DOHH2 (cell line): ENCODE results near the gene EIPR1.

ENCODE experiments used
- H3F3A ChIP-seq: fragments of 200-600 bp; sonication (generic), shearing (Covaris generic); 2 replicates; pipeline ENCODE4 v1.6.0; 2016; ENCODE audit warnings: antibody characterized with exemption, mild to moderate bottlenecking; ENCODE audit not compliant: control insufficient read depth, insufficient read depth
- H3K27ac ChIP-seq: fragments of 200-600 bp; sonication (generic); 2 replicates; pipeline ENCODE4 v1.5.1; 2014; ENCODE audit warnings: low read depth, mild to moderate bottlenecking, low read length, moderate library complexity
- H3K27me3 ChIP-seq: fragments of 200-600 bp; sonication (generic); 2 replicates; pipeline ENCODE4 v1.6.1; 2014; ENCODE audit warnings: mild to moderate bottlenecking, low read length, mixed read lengths; ENCODE audit not compliant: control insufficient read depth
- H3K36me3 ChIP-seq: fragments of 200-600 bp; sonication (generic); 2 replicates; pipeline ENCODE4 v1.6.1; 2014; ENCODE audit warnings: mild to moderate bottlenecking, low read length, moderate library complexity, mixed read lengths; ENCODE audit not compliant: control insufficient read depth
- H3K4me1 ChIP-seq: fragments of 200-600 bp; sonication (generic); 2 replicates; pipeline ENCODE4 v1.6.1; 2014; ENCODE audit warnings: mild to moderate bottlenecking, low read length, mixed read lengths; ENCODE audit not compliant: control insufficient read depth
- H3K4me2 ChIP-seq: fragments of 200-600 bp; sonication (generic); 2 replicates; pipeline ENCODE4 v1.6.0; 2014; ENCODE audit warnings: mild to moderate bottlenecking, low read length, moderate library complexity
- H3K4me3 ChIP-seq: fragments of 200-600 bp; sonication (generic); 2 replicates; pipeline ENCODE4 v1.5.1; 2014; ENCODE audit warnings: mild to moderate bottlenecking, low read length, mixed read lengths
- H3K79me2 ChIP-seq: fragments of 200-600 bp; sonication (generic); 2 replicates; pipeline ENCODE4 v1.6.1; 2014; ENCODE audit warnings: mild to moderate bottlenecking, low read length, mixed read lengths; ENCODE audit not compliant: control insufficient read depth
- H3K9me2 ChIP-seq: fragments of 200-600 bp; sonication (generic); replicated peaks from 2 replicates; pipeline ENCODE4 v1.6.1; 2014; ENCODE audit warnings: mild to moderate bottlenecking, low read length, mixed read lengths; ENCODE audit not compliant: control insufficient read depth
- H3K9me3 ChIP-seq: fragments of 200-600 bp; sonication (generic); 2 replicates; pipeline ENCODE4 v1.6.1; 2014; ENCODE audit warnings: antibody characterized with exemption, low read length, mixed read lengths; ENCODE audit not compliant: control insufficient read depth, insufficient read depth
- H4K20me1 ChIP-seq: fragments of 200-600 bp; sonication (generic); 2 replicates; pipeline ENCODE4 v1.6.0; 2014; ENCODE audit warnings: low read depth, mild to moderate bottlenecking, antibody characterized with exemption, low read length, moderate library complexity; ENCODE audit not compliant: control insufficient read depth, insufficient read depth
- CTCF ChIP-seq: fragments of 200-600 bp; sonication (generic); IDR thresholded peaks from one replicate; pipeline ENCODE4 v1.5.1; 2014; ENCODE audit warnings: antibody characterized with exemption, mild to moderate bottlenecking, low read depth, low read length; ENCODE audit not compliant: poor library complexity, severe bottlenecking
- EZH2phosphoT487 ChIP-seq: fragments of 200-600 bp; sonication (generic); IDR thresholded peaks from 2 replicates; pipeline ENCODE4 v1.6.1; 2017; ENCODE audit warnings: borderline replicate concordance, mild to moderate bottlenecking, antibody characterized with exemption, low read length, moderate library complexity, mixed read lengths

The EIPR1 gene

GRCh38 chr2:3162442-3163077 lies 215.1 kb downstream of the EIPR1 start:
- H3K27me3 ChIP-seq, result no peaks in the 10 kb centered on the region
- no peaks in the 10 kb centered on the region for H3K36me3 ChIP-seq
- no peak overlapping the region for H3K4me3 ChIP-seq
- no peaks in the 10 kb centered on the region for H3K9me2 ChIP-seq
- H3K27ac ChIP-seq, result no peak overlapping the region
- H3K79me2 ChIP-seq, result no peaks in the 10 kb centered on the region
- no peaks in the 10 kb centered on the region for H3F3A ChIP-seq
- H3K4me1 ChIP-seq, result no peaks in the 10 kb centered on the region
- H4K20me1 ChIP-seq, result no peaks in the 10 kb centered on the region
- no peaks in the 10 kb centered on the region for H3K9me3 ChIP-seq
- no peak for TF ChIP-seq EZH2phosphoT487
- no peak for TF ChIP-seq CTCF
- no peak overlapping the region for H3K4me2 ChIP-seq

- no peaks in the 10 kb centered on the region for H3K9me3 ChIP-seq
- H3K9me2 ChIP-seq, result no peaks in the 10 kb centered on the region
- no peaks in the 10 kb centered on the region for H3K36me3 ChIP-seq
- no peak overlapping the region for H3K4me3 ChIP-seq
- no peaks in the 10 kb centered on the region for H3K4me1 ChIP-seq
- no peaks in the 10 kb centered on the region for H3F3A ChIP-seq
- H3K4me2 ChIP-seq, result no peak overlapping the region
- no peaks in the 10 kb centered on the region for H3K27me3 ChIP-seq
- no peak for TF ChIP-seq CTCF
- TF ChIP-seq EZH2phosphoT487, result no peak
- H4K20me1 ChIP-seq, result no peaks in the 10 kb centered on the region
- no peaks in the 10 kb centered on the region for H3K79me2 ChIP-seq
- no peak overlapping the region for H3K27ac ChIP-seq
Measured at GRCh38 chr2:3160751-3161330, 216.8 kb downstream of the EIPR1 start.

- H3F3A ChIP-seq, result no peaks in the 10 kb centered on the region
- no peaks in the 10 kb centered on the region for H3K9me2 ChIP-seq
- H3K4me3 ChIP-seq, result no peak overlapping the region
- H3K27me3 ChIP-seq, result no peaks in the 10 kb centered on the region
- H3K36me3 ChIP-seq, result no peaks in the 10 kb centered on the region
- H3K27ac ChIP-seq, result no peak overlapping the region
- TF ChIP-seq EZH2phosphoT487, result no peak
- no peak for TF ChIP-seq CTCF
- no peaks in the 10 kb centered on the region for H3K79me2 ChIP-seq
- H4K20me1 ChIP-seq, result no peaks in the 10 kb centered on the region
- H3K4me1 ChIP-seq, result no peaks in the 10 kb centered on the region
- no peak overlapping the region for H3K4me2 ChIP-seq
- no peaks in the 10 kb centered on the region for H3K9me3 ChIP-seq
Measured at GRCh38 chr2:3159782-3160545, 217.7 kb downstream of the EIPR1 start.
